NCI-H2107 treated with DMSO at 0.1 percent for 48 hours (cell line): Measurements from ENCODE around the gene OR4K1.
"Not testable (repeated sequence)": the region's sequence is repeated elsewhere in the genome, so short reads cannot be mapped to it uniquely, and the experiment has no call there.

Experiments
- DNase-seq: peaks from one replicate; lab custom pipeline; 2025; ENCODE audit not compliant: unreplicated experiment; lab: John Stamatoyannopoulos, UW

Gene OR4K1, protein sequence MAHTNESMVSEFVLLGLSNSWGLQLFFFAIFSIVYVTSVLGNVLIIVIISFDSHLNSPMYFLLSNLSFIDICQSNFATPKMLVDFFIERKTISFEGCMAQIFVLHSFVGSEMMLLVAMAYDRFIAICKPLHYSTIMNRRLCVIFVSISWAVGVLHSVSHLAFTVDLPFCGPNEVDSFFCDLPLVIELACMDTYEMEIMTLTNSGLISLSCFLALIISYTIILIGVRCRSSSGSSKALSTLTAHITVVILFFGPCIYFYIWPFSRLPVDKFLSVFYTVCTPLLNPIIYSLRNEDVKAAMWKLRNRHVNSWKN

GRCh38 chr14:19930617-19931016, at the start of gene OR4K1:
TSS of gene OR4K1 (plus strand) at chr14:19930917. CDS start at chr14:19935667, 4,750 bp downstream.
- no peak for DNase-seq

- DNase-seq: no peak
Measured at GRCh38 chr14:19895282-19895681, 35.4 kb upstream of the OR4K1 start.

DNA sequence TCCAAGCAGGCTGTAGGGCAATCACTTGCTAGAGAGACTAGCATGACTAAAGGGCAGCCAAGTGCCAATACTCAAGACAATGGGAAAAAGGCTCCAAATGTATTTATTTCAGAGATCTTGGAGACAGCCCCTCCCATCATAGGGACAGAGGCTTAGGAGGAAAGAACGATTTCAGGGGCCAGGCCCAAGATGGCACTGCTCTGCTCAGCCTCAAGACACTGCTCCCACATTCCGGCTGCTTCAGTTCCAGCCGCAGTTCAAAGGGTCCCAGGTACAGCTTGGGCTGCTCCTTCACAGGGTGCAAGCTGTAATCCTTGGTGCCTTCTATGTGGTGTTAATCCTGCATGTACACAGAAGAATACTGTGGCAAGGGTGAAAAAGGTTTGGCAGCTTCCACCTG, 29.7 kb upstream of the OR4K1 start:
- DNase-seq: no peak

- no peak for DNase-seq
Measured at GRCh38 chr14:19902409-19902808, 28.3 kb upstream of the OR4K1 start.

DNA sequence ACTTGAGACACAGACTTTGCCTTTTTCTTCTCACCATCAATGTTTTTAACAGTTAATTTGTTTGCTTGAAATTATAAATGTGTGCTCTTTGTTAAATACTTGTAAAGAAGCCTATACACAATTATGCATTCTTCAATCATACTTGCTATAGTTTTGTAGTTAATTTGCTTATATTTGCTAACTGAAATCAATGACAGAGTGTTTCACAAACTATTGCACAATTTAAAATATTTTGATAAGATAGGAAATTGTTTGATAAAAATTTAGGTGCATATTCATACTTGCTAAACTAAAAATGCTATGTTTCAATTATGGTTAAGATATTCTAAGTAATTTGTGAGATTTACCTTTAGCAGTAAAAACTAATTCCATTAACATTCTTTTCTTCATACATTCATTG, 24.1 kb upstream of the OR4K1 start:
- DNase-seq: no peak

- DNase-seq: no peak
Measured at GRCh38 chr14:19911114-19911513, 19.6 kb upstream of the OR4K1 start.

DNA sequence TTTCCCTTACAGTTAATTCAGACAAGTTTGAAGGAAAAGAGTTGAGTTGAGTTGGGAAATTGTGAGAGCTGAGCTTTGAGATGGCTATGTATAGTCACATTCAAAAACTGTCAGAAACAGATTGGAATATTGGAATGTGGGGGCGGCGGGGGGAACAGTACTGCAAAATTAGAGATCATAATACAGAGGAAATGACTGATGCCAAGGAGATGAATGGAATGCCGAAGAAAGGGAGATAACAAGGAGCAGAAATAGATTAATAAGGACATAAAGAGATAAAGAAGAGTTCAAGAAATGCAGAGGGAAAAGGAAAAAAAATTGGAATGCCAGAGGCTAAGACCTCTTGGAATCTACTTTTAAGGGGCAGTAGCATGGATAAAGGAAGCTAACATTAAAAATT, 13.5 kb upstream of the OR4K1 start:
- DNase-seq: no peak

GRCh38 chr14:19917955-19918518, 12.7 kb upstream of the OR4K1 start:
- no peak for DNase-seq

DNA sequence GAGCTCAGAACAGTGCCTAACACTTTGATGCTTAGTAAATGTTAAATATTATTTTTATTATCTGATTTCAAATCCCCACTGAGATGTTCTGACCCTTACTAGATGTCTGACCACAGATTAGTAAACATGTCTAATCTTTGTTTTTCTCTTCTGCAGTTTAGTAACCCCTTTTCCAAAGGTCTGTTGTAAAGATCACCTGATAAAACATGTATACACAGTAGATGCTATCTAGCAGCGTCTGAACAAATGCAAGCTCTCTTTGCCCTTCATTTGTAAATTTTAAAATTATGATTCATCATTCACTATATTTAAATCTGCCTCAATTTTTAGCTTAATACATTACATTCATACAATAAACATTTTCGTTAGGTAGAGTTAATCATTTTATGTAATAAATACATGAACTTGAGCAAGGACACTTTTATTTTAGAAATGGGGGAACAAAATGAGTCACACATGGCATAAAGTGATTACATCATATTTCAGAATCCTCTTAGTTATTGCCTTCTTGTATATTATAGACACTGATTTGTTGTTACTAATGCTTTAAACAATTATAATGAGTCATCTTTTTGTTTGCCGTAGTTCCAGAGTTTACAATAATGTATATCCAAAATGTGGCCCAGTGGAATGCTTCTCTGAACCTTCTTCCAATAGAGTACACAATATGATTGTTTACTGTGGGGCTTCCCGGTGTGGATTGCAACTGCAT, 12.0 kb upstream of the OR4K1 start:
- no peak for DNase-seq

- no peak for DNase-seq
Measured at GRCh38 chr14:19920021-19920657, 10.6 kb upstream of the OR4K1 start, which contains the start of gene OR4K5. TSS of gene OR4K5 (plus strand) at chr14:19920607. CDS start at chr14:19920607, 0 bp downstream.

DNA sequence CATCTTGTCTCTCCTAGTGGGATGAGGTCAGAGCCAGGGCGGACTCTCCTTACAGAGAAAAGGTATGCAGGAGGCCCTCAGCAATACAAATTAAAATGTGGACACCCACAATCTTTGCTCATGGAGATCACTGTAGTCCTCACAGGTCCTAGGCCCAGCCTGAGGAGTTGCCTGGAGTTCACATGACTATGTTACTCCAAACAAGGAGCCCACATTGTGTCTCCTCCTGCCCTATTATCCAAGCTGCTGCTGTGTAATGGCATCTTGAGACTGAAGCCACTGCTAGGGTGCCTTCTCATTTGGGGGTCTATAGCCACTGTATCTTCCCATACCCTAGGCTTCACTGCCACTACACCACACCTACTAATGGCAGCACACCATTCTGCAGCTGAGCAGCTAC, 11.0 kb downstream of the OR4K1 start:
- no peak for DNase-seq

DNA sequence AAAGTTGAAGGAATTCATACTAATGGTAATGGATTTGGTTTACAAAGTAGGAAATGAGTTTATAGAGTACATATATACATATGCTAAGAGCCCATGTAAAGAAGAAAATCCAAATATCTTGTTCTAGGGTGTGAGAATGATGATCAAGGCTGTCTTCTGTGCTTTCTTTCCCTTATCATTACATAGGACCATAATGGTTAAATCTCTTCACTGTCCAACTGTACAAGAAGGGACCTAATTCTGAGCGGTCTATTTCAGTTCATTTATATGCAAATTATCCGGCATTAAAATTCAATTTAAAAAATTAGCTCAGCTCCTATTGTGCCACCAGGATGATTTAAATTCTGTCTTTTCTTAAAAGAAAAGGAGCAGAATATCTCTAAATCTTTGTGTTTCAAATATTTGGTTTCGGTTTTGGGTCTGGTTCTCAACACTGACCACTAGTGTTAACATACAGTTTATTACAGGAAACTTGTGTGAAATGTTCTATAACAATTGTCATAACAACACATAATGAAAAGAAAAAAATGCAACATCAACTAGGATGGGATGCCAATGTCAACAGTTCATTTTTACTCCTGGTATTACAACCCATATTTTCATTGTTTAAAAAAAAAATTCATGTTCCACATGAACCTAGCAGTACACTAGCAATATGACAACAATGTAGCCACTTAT, 16.8 kb downstream of the OR4K1 start:
- DNase-seq: no peak

DNA sequence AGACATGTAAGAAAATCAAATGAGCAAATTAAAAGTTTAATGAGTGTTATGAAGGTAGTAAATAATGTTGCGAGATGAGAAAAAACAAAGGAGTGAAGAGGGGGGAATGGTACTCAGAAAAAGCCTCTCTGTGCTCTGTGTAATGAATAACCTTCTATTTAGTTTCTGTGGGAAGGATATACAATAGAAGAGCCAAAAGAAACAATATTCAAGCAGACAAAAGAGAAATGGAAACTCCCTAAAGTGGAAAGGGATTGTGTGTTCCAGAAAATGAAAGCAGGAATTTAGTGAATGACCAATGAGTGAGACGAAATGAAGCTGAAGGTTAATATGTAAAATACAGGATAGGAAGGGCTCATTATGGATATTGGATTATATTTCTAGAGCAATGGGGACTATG, 18.5 kb downstream of the OR4K1 start:
- DNase-seq: no peak

DNA sequence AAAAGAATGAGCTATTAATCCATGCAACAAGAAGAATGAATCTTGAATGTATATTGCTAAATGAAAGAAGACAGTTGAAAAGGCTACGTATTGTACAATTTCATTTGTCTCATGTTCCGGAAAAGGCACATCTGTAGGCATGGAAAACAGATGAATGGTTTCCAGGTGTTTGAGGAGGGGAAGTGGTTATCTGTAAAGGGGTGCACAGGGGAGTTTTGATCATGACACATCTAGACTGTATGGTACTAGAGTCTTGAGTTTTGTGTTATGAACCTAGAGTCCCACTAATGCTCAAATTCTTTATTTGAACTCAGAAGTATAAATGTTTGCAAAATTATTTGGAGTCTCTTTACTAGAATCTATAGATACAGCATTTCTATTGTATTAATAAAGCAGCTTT, 39.0 kb downstream of the OR4K1 start:
- DNase-seq: not testable (repeated sequence)

DNA sequence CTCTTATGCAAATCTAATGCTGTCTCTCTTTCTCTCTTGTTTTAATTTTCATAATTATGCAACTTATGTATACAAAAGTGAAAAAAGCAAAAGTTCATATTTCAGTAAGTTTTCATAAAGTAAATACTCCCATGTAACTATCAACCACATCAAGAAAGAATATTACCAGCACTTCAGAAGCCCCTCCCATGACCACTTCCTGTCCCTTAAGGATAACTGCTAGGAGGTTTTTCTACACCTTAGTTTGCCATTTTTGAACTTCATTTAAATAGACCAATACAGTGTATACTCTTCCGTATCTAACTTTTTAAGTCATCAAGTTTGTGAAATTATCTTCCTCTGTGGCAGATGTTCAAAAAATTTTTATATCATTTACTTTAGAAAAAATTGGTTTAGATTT, 44.1 kb downstream of the OR4K1 start:
- no peak for DNase-seq

GRCh38 chr14:19975291-19975690, 44.6 kb downstream of the OR4K1 start, which contains the start of gene OR4K15:
TSS of gene OR4K15 (plus strand) at chr14:19975591. CDS start at chr14:19975591, 0 bp downstream.
- no peak for DNase-seq
